Urinary bladder (tissue), 4 donors: Measurements from ENCODE around the gene TRPM4. TPM values are rescaled to one million over a fixed set of nuclear protein-coding genes. Genes with fewer than 3 reads are reported as not detected.
"Not testable (repeated sequence)": the region's sequence is repeated elsewhere in the genome, so short reads cannot be mapped to it uniquely, and the experiment has no call there.

Experiments used
- DNase-seq: peaks from one replicate; pipeline ENCODE4 v3.0.0-alpha.2; 2015; ENCODE audit errors: extremely low spot score
- H3K27ac ChIP-seq: one replicate; pipeline ENCODE4 v1.5.1; 2013; ENCODE audit warnings: low read depth, mild to moderate bottlenecking, moderate library complexity
- H3K36me3 ChIP-seq: one replicate; pipeline ENCODE4 v1.6.1; 2013; ENCODE audit warnings: mild to moderate bottlenecking, moderate library complexity; ENCODE audit not compliant: insufficient read depth
- H3K4me1 ChIP-seq: one replicate; pipeline ENCODE4 v1.6.1; 2013; ENCODE audit warnings: mild to moderate bottlenecking, moderate library complexity; ENCODE audit not compliant: insufficient read depth
- H3K4me3 ChIP-seq: one replicate; pipeline ENCODE4 v1.5.1; 2013; ENCODE audit warnings: low read depth, low read length
- WGBS: extraction: QIAGEN DNeasy Blood & Tissue Kit; methylation state at CpG from one replicate; pipeline ENCODE4 v1.1.7; 2013; 5-methylcytosine and 5-hydroxymethylcytosine counted together
- polyA plus RNA-seq: library from polyadenylated mRNA; stranded (reverse); fragments of 200-250 nt; gene quantifications from one replicate; pipeline ENCODE4 v1.2.3, GENCODE V29; 2013
- total RNA-seq: library from RNA; depleted of rRNA; stranded (reverse); fragments of >200 nt; gene quantifications from one replicate; pipeline ENCODE4 v1.2.3, GENCODE V29; 2014
- donor health status: healthy with polysubstance abuse.
- donor health status: healthy.

TRPM4 gene
- total and polyA plus RNA-seq, 2 donors = 18.0 to 18.8 TPM

GRCh38 chr19:49167857-49168409 is 10.3 kb downstream of the TRPM4 start:
- Histone ChIP-seq H3K36me3 (no peaks in the 10 kb centered on the region), H3K4me1 (no peaks in the 10 kb centered on the region), H3K27ac (no peak overlapping the region), H3K4me3 (no peak overlapping the region)
- WGBS = 80% methylated on average over 25 of the region's 25 CpGs
- DNase-seq = no peak

- Histone ChIP-seq H3K4me3 (no peak overlapping the region), H3K4me1 (no peaks in the 10 kb centered on the region), H3K27ac (no peak overlapping the region), H3K36me3 (no peaks in the 10 kb centered on the region)
- WGBS = 95% methylated on average over 23 of the region's 23 CpGs
- no peak for DNase-seq
These were observed 10.8 kb downstream of the TRPM4 start for GRCh38 chr19:49168421-49168820.

DNA sequence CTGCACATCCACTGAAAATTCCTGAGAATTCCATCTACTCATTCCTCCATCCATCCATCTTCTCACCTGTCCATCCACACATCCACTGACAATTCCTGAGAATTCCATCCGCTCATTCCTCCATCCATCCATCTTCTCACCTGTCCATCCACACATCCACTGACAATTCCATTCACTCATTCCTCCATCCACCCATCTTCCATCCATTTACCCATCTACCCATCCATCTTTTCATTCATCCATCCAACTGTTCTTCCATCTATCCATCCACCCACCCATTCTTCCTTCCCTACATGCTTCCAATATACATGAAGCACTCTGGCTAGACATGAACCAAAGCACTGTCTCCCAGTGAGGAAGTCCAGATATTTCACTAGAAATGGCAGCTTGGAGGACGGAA is 15.6 kb downstream of the TRPM4 start:
- DNase-seq = no peak
- no peaks in the 10 kb centered on the region for H3K4me1 ChIP-seq
- H3K27ac ChIP-seq = no peak overlapping the region
- WGBS = 98% methylated on average over 2 of the region's 2 CpGs
- H3K36me3 ChIP-seq = no peaks in the 10 kb centered on the region
- no peak overlapping the region for H3K4me3 ChIP-seq

GRCh38 chr19:49180659-49181058 is 23.1 kb downstream of the TRPM4 start:
- Histone ChIP-seq H3K4me3 (no peak overlapping the region), H3K4me1 (no peaks in the 10 kb centered on the region), H3K27ac (no peak overlapping the region), H3K36me3 (no peaks in the 10 kb centered on the region)
- no peak for DNase-seq
- WGBS = 93% methylated on average over 4 of the region's 4 CpGs

DNA sequence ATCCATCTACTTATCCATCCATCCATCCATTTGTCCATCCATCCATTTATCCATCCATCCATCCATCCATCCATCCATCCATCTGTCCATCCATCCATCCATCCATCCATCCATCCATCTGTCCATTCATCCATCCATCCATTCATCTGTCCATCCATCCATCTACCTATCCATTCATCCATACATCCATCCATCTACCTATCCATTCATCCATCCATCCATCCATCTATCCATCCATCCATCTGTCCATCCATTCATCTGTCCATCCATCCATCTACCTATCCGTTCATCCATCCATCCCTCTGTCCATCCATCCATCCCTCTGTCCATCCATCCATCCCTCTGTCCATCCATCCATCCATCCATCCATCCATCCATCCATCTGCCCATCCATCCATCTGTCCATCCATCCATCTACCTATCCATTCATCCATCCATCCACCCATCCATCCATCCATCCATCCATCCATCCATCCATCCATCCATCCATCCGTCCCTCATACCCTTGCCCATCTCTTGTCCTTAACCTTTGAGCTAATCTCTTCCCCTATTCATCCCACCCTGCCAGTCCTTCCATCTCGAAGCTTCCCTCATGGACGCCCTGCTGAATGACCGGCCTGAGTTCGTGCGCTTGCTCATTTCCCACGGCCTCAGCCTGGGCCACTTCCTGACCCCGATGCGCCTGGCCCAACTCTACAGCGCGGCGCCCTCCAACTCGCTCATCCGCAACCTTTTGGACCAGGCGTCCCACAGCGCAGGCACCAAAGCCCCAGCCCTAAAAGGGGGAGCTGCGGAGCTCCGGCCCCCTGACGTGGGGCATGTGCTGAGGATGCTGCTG is 24.6 kb downstream of the TRPM4 start:
- not testable (repeated sequence) for H3K4me1 ChIP-seq, DNase-seq, H3K4me3 ChIP-seq, H3K36me3 ChIP-seq, H3K27ac ChIP-seq
- WGBS = 67% methylated on average over 20 of the region's 20 CpGs

DNA sequence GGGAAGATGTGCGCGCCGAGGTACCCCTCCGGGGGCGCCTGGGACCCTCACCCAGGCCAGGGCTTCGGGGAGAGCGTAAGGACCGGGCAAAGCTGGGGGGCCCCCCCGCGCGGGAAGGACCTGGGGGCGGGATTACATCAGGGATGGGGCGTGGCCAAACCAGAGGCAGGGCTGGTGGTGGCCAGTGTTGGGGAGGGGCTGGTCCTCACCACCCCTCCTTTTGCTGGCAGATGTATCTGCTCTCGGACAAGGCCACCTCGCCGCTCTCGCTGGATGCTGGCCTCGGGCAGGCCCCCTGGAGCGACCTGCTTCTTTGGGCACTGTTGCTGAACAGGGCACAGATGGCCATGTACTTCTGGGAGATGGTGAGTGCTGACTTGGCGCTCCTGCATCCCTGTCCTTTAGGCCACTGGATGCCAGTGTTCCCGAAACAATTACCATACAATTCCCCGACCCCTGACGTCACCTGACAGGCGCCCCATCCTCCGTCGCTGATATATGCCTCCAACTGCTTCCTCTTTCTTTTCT is 25.3 kb downstream of the TRPM4 start:
- no peak overlapping the region for H3K4me3 ChIP-seq
- H3K27ac ChIP-seq = no peak overlapping the region
- H3K36me3 ChIP-seq = no peaks in the 10 kb centered on the region
- no peaks in the 10 kb centered on the region for H3K4me1 ChIP-seq
- 64% methylated on average over 26 of the region's 26 CpGs for WGBS
- no peak for DNase-seq

GRCh38 chr19:49186108-49186507 is 28.5 kb downstream of the TRPM4 start:
- DNase-seq = no peak
- WGBS = 71% methylated on average over 5 of the region's 5 CpGs
- no peak overlapping the region for H3K27ac ChIP-seq
- no peak overlapping the region for H3K4me3 ChIP-seq
- peaks cover 2% of the 10 kb centered on the region for H3K36me3 ChIP-seq
- no peaks in the 10 kb centered on the region for H3K4me1 ChIP-seq

DNA sequence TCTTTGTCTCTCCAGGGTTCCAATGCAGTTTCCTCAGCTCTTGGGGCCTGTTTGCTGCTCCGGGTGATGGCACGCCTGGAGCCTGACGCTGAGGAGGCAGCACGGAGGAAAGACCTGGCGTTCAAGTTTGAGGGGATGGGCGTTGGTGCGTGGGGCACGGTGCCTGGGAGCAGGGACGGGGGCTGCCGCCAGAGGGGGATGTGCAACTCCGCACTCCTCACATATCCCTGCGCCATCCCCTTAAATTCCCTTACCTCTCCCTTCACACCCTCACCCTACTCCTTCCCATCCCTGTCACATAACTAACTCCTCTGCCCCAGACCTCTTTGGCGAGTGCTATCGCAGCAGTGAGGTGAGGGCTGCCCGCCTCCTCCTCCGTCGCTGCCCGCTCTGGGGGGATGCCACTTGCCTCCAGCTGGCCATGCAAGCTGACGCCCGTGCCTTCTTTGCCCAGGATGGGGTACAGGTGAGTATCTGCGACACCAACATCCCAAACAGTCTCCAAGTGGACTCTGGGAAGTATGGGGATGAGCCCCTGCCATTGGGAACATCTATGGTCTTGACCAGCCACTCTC is 31.1 kb downstream of the TRPM4 start:
- Histone ChIP-seq H3K36me3 (peaks cover 2% of the 10 kb centered on the region), H3K4me3 (no peak overlapping the region), H3K4me1 (no peaks in the 10 kb centered on the region), H3K27ac (no peak overlapping the region)
- DNase-seq = no peak
- 84% methylated on average over 21 of the region's 21 CpGs for WGBS

GRCh38 chr19:49189259-49189658 is 31.7 kb downstream of the TRPM4 start:
- Histone ChIP-seq H3K27ac (no peak overlapping the region), H3K36me3 (peaks cover 2% of the 10 kb centered on the region), H3K4me1 (no peaks in the 10 kb centered on the region), H3K4me3 (no peak overlapping the region)
- no peak for DNase-seq
- WGBS = 81% methylated on average over 5 of the region's 5 CpGs

- H3K36me3 ChIP-seq = peaks cover 2% of the 10 kb centered on the region
- WGBS = 94% methylated on average over 3 of the region's 3 CpGs
These were observed 33.2 kb downstream of the TRPM4 start for GRCh38 chr19:49190781-49191180.

DNA sequence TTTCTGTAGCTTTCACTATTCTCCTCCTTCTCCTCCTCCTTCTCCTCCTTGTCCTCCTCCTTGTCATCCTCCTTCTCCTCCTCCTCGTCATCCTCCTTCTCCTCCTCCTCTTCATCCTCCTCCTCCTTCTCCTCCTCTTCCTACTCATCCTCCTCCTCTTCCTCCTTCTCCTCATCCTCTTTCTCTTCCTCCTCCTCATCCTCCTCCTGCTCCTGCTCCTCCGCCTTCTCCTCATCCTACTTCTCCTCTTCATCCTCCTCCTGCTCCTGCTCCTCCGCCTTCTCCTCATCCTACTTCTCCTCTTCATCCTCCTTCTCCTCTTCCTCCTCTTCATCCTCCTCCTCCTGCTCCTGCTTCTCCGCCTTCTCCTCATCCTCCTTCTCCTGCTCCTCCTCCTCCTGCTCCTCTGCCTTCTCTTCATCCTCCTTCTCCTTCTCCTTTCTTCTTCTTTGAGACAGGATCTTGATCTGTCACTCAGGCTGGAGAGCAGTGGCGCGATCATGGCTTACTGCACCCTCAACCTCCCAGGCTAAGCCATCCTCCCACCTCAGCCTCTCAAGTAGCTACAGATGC is 36.3 kb downstream of the TRPM4 start:
- Histone ChIP-seq H3K4me1 (no peaks in the 10 kb centered on the region), H3K36me3 (peaks cover 2% of the 10 kb centered on the region), H3K4me3 (no peak overlapping the region), H3K27ac (no peak overlapping the region)
- no peak for DNase-seq
- 96% methylated on average over 6 of the region's 6 CpGs for WGBS

More at GRCh38 chr19:49190781-49191180, 33.2 kb downstream of the TRPM4 start:
- Histone ChIP-seq H3K27ac (no peak overlapping the region), H3K4me1 (no peaks in the 10 kb centered on the region), H3K4me3 (no peak overlapping the region)
- no peak for DNase-seq

DNA sequence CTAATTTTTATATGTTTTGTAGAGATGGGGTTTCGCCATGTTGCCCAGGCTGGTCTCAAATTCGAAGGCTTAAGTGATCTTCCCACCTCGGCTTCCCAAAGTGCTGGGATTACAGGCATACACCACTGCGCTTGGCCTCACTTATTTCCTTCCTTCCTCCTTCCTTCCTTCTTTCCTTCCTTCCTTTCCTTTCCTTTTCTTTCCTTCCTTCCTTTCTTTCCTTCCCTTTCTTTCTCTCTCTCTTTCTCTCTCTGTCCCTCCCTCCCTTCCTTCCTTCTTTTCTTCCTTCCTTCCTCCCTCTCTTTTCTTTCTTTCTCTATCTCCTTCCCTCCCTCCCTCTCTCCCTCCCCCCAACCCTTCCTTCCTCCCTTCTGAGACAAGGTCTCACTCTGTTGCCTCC is 36.8 kb downstream of the TRPM4 start:
- no peak overlapping the region for H3K27ac ChIP-seq
- WGBS = 88% methylated on average over 4 of the region's 4 CpGs
- peaks cover 2% of the 10 kb centered on the region for H3K36me3 ChIP-seq
- no peaks in the 10 kb centered on the region for H3K4me1 ChIP-seq
- no peak overlapping the region for H3K4me3 ChIP-seq
- no peak for DNase-seq

DNA sequence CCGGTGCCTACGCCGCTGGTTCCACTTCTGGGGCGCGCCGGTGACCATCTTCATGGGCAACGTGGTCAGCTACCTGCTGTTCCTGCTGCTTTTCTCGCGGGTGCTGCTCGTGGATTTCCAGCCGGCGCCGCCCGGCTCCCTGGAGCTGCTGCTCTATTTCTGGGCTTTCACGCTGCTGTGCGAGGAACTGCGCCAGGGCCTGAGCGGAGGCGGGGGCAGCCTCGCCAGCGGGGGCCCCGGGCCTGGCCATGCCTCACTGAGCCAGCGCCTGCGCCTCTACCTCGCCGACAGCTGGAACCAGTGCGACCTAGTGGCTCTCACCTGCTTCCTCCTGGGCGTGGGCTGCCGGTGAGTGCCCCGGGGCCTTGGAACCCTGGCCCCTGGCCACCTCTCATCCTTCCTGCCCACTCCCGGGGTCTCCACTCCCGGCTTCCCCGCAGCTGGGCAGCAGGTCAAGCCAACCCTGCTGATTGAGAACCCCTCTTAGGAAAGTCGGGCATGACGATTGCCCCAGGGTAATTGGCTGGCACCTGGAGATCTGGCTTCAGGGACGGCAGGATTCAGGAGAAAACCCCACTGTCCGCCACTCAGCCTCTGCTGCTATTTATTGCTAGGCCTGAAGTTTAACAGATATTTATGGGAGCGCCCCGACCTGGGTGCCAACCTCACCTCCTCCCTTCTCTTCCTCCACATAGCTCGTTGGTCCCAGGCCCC is 39.1 kb downstream of the TRPM4 start:
- Histone ChIP-seq H3K36me3 (no peaks in the 10 kb centered on the region), H3K4me3 (no peak overlapping the region), H3K27ac (no peak overlapping the region), H3K4me1 (no peaks in the 10 kb centered on the region)
- DNase-seq = no peak
- WGBS = 59% methylated on average over 40 of the region's 40 CpGs
